WTC11 (cell line): Measurements from ENCODE around the gene TAC4.

Experiments used
- CREM ChIP-seq: sonication (generic); formaldehyde crosslinking; IDR thresholded peaks from 2 replicates; pipeline ENCODE4 v1.8.1; 2022; ENCODE audit warnings: mild to moderate bottlenecking, missing genetic modification reagents, moderate library complexity
- CTCF ChIP-seq: fragments of 200-600 bp; IDR thresholded peaks from 2 replicates; pipeline ENCODE4 v1.8.0; 2022; ENCODE audit warnings: antibody characterized with exemption
- E2F5 ChIP-seq: sonication (generic); formaldehyde crosslinking; IDR thresholded peaks from 2 replicates; pipeline ENCODE4 v1.8.1; 2022; ENCODE audit warnings: mild to moderate bottlenecking, moderate library complexity, missing genetic modification reagents
- FOXK1 ChIP-seq: sonication (generic); formaldehyde crosslinking; IDR thresholded peaks from 2 replicates; pipeline ENCODE4 v1.8.0; 2022; ENCODE audit warnings: mild to moderate bottlenecking, moderate library complexity, missing genetic modification reagents
- IRF1 ChIP-seq: sonication (generic); formaldehyde crosslinking; IDR thresholded peaks from 2 replicates; pipeline ENCODE4 v1.8.0; 2023; ENCODE audit warnings: missing genetic modification reagents
- KAT7 ChIP-seq: sonication (generic); formaldehyde crosslinking; IDR thresholded peaks from 2 replicates; pipeline ENCODE4 v1.8.1; 2023; ENCODE audit warnings: missing genetic modification reagents, mild to moderate bottlenecking, borderline replicate concordance
- MAX ChIP-seq: sonication (generic); formaldehyde crosslinking; IDR thresholded peaks from 2 replicates; pipeline ENCODE4 v1.8.0; 2022; ENCODE audit warnings: mild to moderate bottlenecking, missing genetic modification reagents
- NFYB ChIP-seq: sonication (generic); formaldehyde crosslinking; conservative IDR thresholded peaks from 2 replicates; pipeline ENCODE4 v1.8.0; 2022; ENCODE audit warnings: low read depth, missing genetic modification reagents
- TEAD4 ChIP-seq: sonication (generic); formaldehyde crosslinking; IDR thresholded peaks from 2 replicates; pipeline ENCODE4 v1.8.0; 2022; ENCODE audit warnings: mild to moderate bottlenecking, missing genetic modification reagents
- USF2 ChIP-seq: sonication (generic); formaldehyde crosslinking; IDR thresholded peaks from 2 replicates; pipeline ENCODE4 v1.8.1; 2023; ENCODE audit warnings: mild to moderate bottlenecking, missing genetic modification reagents, moderate library complexity
- TF ChIP-seq, protein P1 (sequence below): sonication (generic); formaldehyde crosslinking; IDR thresholded peaks from 2 replicates; pipeline ENCODE4 v1.8.1; 2022; ENCODE audit warnings: missing genetic modification reagents, borderline replicate concordance
- TF ChIP-seq, protein P2 (sequence below): fragments of 250-450 bp; sonication (Bioruptor Pico); IDR thresholded peaks from 2 replicates; pipeline ENCODE4 v2.1.2; 2022; ENCODE audit warnings: mild to moderate bottlenecking, moderate library complexity
- TF ChIP-seq, protein P3 (sequence below): sonication (generic); formaldehyde crosslinking; IDR thresholded peaks from 2 replicates; pipeline ENCODE4 v1.8.1; 2023; ENCODE audit warnings: mild to moderate bottlenecking, moderate library complexity, missing genetic modification reagents
- TF ChIP-seq, protein P4 (sequence below): sonication (generic); formaldehyde crosslinking; IDR thresholded peaks from 2 replicates; pipeline ENCODE4 v1.8.0; 2022; ENCODE audit warnings: mild to moderate bottlenecking, missing genetic modification reagents

- TF ChIP-seq CTCF (no peak), MAX (CRISPR knock-in tag) (no peak), USF2 (CRISPR knock-in tag) (no peak), E2F5 (CRISPR knock-in tag) (no peak), TEAD4 (CRISPR knock-in tag) (no peak), KAT7 (no peak), FOXK1 (CRISPR knock-in tag) (no peak), IRF1 (no peak), NFYB (CRISPR knock-in tag) (no peak), CREM (no peak)
- TF ChIP-seq, protein P1, sequence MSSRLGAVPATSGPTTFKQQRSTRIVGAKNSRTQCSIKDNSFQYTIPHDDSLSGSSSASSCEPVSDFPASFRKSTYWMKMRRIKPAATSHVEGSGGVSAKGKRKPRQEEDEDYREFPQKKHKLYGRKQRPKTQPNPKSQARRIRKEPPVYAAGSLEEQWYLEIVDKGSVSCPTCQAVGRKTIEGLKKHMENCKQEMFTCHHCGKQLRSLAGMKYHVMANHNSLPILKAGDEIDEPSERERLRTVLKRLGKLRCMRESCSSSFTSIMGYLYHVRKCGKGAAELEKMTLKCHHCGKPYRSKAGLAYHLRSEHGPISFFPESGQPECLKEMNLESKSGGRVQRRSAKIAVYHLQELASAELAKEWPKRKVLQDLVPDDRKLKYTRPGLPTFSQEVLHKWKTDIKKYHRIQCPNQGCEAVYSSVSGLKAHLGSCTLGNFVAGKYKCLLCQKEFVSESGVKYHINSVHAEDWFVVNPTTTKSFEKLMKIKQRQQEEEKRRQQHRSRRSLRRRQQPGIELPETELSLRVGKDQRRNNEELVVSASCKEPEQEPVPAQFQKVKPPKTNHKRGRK (CRISPR knock-in tag), result no peak
- TF ChIP-seq, protein P2, sequence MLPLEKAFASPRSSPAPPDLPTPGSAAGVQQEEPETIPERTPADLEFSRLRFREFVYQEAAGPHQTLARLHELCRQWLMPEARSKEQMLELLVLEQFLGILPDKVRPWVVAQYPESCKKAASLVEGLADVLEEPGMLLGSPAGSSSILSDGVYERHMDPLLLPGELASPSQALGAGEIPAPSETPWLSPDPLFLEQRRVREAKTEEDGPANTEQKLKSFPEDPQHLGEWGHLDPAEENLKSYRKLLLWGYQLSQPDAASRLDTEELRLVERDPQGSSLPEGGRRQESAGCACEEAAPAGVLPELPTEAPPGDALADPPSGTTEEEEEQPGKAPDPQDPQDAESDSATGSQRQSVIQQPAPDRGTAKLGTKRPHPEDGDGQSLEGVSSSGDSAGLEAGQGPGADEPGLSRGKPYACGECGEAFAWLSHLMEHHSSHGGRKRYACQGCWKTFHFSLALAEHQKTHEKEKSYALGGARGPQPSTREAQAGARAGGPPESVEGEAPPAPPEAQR (CRISPR knock-in tag), result no peak
- TF ChIP-seq, protein P3, sequence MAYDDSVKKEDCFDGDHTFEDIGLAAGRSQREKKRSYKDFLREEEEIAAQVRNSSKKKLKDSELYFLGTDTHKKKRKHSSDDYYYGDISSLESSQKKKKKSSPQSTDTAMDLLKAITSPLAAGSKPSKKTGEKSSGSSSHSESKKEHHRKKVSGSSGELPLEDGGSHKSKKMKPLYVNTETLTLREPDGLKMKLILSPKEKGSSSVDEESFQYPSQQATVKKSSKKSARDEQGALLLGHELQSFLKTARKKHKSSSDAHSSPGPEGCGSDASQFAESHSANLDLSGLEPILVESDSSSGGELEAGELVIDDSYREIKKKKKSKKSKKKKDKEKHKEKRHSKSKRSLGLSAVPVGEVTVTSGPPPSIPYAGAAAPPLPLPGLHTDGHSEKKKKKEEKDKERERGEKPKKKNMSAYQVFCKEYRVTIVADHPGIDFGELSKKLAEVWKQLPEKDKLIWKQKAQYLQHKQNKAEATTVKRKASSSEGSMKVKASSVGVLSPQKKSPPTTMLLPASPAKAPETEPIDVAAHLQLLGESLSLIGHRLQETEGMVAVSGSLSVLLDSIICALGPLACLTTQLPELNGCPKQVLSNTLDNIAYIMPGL (CRISPR knock-in tag), result no peak
- TF ChIP-seq, protein P4, sequence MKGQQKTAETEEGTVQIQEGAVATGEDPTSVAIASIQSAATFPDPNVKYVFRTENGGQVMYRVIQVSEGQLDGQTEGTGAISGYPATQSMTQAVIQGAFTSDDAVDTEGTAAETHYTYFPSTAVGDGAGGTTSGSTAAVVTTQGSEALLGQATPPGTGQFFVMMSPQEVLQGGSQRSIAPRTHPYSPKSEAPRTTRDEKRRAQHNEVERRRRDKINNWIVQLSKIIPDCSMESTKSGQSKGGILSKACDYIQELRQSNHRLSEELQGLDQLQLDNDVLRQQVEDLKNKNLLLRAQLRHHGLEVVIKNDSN (CRISPR knock-in tag), result no peak
Observed at GRCh38 chr17:49850218-49850610, 2.3 kb upstream of the TAC4 start.
